HUES48 (cell line): ENCODE data around the gene CDH19.

Experiments used
- H3K27ac ChIP-seq: one replicate; pipeline ENCODE4 v1.7.0; 2013; ENCODE audit warnings: low read depth, low read length, inconsistent platforms
- H3K27me3 ChIP-seq: 2 replicates; pipeline ENCODE4 v1.6.1; 2013; ENCODE audit warnings: mild to moderate bottlenecking, low read length; ENCODE audit not compliant: control insufficient read depth, insufficient read depth
- H3K36me3 ChIP-seq: 2 replicates; pipeline ENCODE4 v1.6.1; 2013; ENCODE audit warnings: low read length; ENCODE audit not compliant: control insufficient read depth, insufficient read depth
- H3K4me1 ChIP-seq: 2 replicates; pipeline ENCODE4 v1.6.1; 2013; ENCODE audit warnings: mild to moderate bottlenecking, low read length; ENCODE audit not compliant: control insufficient read depth, insufficient read depth
- H3K4me3 ChIP-seq: 2 replicates; pipeline ENCODE4 v1.5.1; 2013; ENCODE audit warnings: mild to moderate bottlenecking, low read depth, low read length
- H3K9ac ChIP-seq: 2 replicates; pipeline ENCODE4 v1.6.1; 2013; ENCODE audit warnings: mild to moderate bottlenecking, low read depth, low read length, moderate library complexity
- H3K9me3 ChIP-seq: 2 replicates; pipeline ENCODE4 v1.6.1; 2013; ENCODE audit warnings: low read length; ENCODE audit not compliant: control insufficient read depth, insufficient read depth

The CDH19 gene

GRCh38 chr18:66564236-66564635 lies 39.7 kb downstream of the CDH19 start:
- no peaks in the 10 kb centered on the region for H3K9me3 ChIP-seq
- no peaks in the 10 kb centered on the region for H3K4me1 ChIP-seq
- H3K4me3 ChIP-seq: no peak overlapping the region
- no peak overlapping the region for H3K9ac ChIP-seq
- no peaks in the 10 kb centered on the region for H3K27me3 ChIP-seq
- no peaks in the 10 kb centered on the region for H3K36me3 ChIP-seq
- H3K27ac ChIP-seq: no peak overlapping the region

GRCh38 chr18:66562279-66562678 lies 41.6 kb downstream of the CDH19 start:
- Histone ChIP-seq H3K27me3 (no peaks in the 10 kb centered on the region), H3K4me1 (no peaks in the 10 kb centered on the region), H3K27ac (no peak overlapping the region), H3K4me3 (no peak overlapping the region), H3K36me3 (no peaks in the 10 kb centered on the region), H3K9ac (no peak overlapping the region), H3K9me3 (no peaks in the 10 kb centered on the region)

GRCh38 chr18:66560094-66560493 lies 43.8 kb downstream of the CDH19 start:
- Histone ChIP-seq H3K27me3 (no peaks in the 10 kb centered on the region), H3K4me3 (no peak overlapping the region), H3K9me3 (no peaks in the 10 kb centered on the region)

GRCh38 chr18:66558773-66559172 lies 45.1 kb downstream of the CDH19 start:
- Histone ChIP-seq H3K27me3 (no peaks in the 10 kb centered on the region), H3K27ac (no peak overlapping the region), H3K9ac (no peak overlapping the region), H3K9me3 (no peaks in the 10 kb centered on the region), H3K4me1 (no peaks in the 10 kb centered on the region), H3K36me3 (no peaks in the 10 kb centered on the region), H3K4me3 (no peak overlapping the region)

More at GRCh38 chr18:66560094-66560493, 43.8 kb downstream of the CDH19 start:
- Histone ChIP-seq H3K27ac (no peak overlapping the region), H3K9ac (no peak overlapping the region), H3K36me3 (no peaks in the 10 kb centered on the region), H3K4me1 (no peaks in the 10 kb centered on the region)

GRCh38 chr18:66557091-66557490 lies 46.8 kb downstream of the CDH19 start:
- H3K4me1 ChIP-seq: no peaks in the 10 kb centered on the region
- no peak overlapping the region for H3K9ac ChIP-seq
- no peaks in the 10 kb centered on the region for H3K9me3 ChIP-seq
- no peak overlapping the region for H3K27ac ChIP-seq
- H3K27me3 ChIP-seq: no peaks in the 10 kb centered on the region
- no peaks in the 10 kb centered on the region for H3K36me3 ChIP-seq
- no peak overlapping the region for H3K4me3 ChIP-seq

GRCh38 chr18:66555585-66555984 lies 48.3 kb downstream of the CDH19 start:
- Histone ChIP-seq H3K27ac (no peak overlapping the region), H3K4me3 (no peak overlapping the region), H3K4me1 (no peaks in the 10 kb centered on the region), H3K9ac (no peak overlapping the region), H3K36me3 (no peaks in the 10 kb centered on the region), H3K27me3 (no peaks in the 10 kb centered on the region), H3K9me3 (no peaks in the 10 kb centered on the region)

GRCh38 chr18:66553824-66554223 lies 50.1 kb downstream of the CDH19 start:
- H3K9ac ChIP-seq: no peak overlapping the region
- no peak overlapping the region for H3K27ac ChIP-seq
- H3K4me3 ChIP-seq: no peak overlapping the region
- H3K9me3 ChIP-seq: no peaks in the 10 kb centered on the region
- no peaks in the 10 kb centered on the region for H3K4me1 ChIP-seq
- H3K36me3 ChIP-seq: no peaks in the 10 kb centered on the region
- H3K27me3 ChIP-seq: no peaks in the 10 kb centered on the region

GRCh38 chr18:66550366-66550765 lies 53.5 kb downstream of the CDH19 start:
- Histone ChIP-seq H3K4me3 (no peak overlapping the region), H3K36me3 (no peaks in the 10 kb centered on the region), H3K9ac (no peak overlapping the region), H3K4me1 (no peaks in the 10 kb centered on the region), H3K9me3 (no peaks in the 10 kb centered on the region), H3K27me3 (no peaks in the 10 kb centered on the region), H3K27ac (no peak overlapping the region)

GRCh38 chr18:66548747-66549146 lies 55.1 kb downstream of the CDH19 start:
- H3K36me3 ChIP-seq: no peaks in the 10 kb centered on the region
- no peaks in the 10 kb centered on the region for H3K9me3 ChIP-seq
- no peaks in the 10 kb centered on the region for H3K27me3 ChIP-seq
- no peaks in the 10 kb centered on the region for H3K4me1 ChIP-seq
- H3K27ac ChIP-seq: no peak overlapping the region
- H3K9ac ChIP-seq: no peak overlapping the region
- H3K4me3 ChIP-seq: no peak overlapping the region

GRCh38 chr18:66534110-66534509 lies 69.8 kb downstream of the CDH19 start:
- peak overlapping the region; percentile 26 for H3K27ac ChIP-seq
- H3K27me3 ChIP-seq: no peaks in the 10 kb centered on the region
- no peaks in the 10 kb centered on the region for H3K9me3 ChIP-seq
- H3K4me3 ChIP-seq: no peak overlapping the region
- no peak overlapping the region for H3K9ac ChIP-seq
- H3K36me3 ChIP-seq: no peaks in the 10 kb centered on the region
- H3K4me1 ChIP-seq: peaks cover 8% of the 10 kb centered on the region; the same call in 1 of the 2 replicates

- H3K9me3 ChIP-seq: no peaks in the 10 kb centered on the region
- H3K36me3 ChIP-seq: no peaks in the 10 kb centered on the region
- H3K4me3 ChIP-seq: no peak overlapping the region
- peak overlapping the region; percentile 26 for H3K27ac ChIP-seq
- H3K27me3 ChIP-seq: no peaks in the 10 kb centered on the region
- H3K9ac ChIP-seq: no peak overlapping the region
- H3K4me1 ChIP-seq: peaks cover 8% of the 10 kb centered on the region; the same call in 1 of the 2 replicates
Observed at GRCh38 chr18:66533693-66534092, 70.2 kb downstream of the CDH19 start.
